NCI-H146 treated with DMSO at 0.1 percent for 48 hours (cell line): ENCODE results near the gene ZBED5.
A peak's percentile ranks its signal among the peaks of the same experiment; 100 is the strongest.

Source experiments
- DNase-seq: peaks from one replicate; lab custom pipeline; 2025; ENCODE audit not compliant: unreplicated experiment; lab: John Stamatoyannopoulos, UW

ZBED5 gene

GRCh38 chr11:10878408-10879214 lies 20.8 kb upstream of the ZBED5 start:
- DNase-seq: no peak

- DNase-seq: no peak
Observed at GRCh38 chr11:10876158-10876557, 18.3 kb upstream of the ZBED5 start.

DNA sequence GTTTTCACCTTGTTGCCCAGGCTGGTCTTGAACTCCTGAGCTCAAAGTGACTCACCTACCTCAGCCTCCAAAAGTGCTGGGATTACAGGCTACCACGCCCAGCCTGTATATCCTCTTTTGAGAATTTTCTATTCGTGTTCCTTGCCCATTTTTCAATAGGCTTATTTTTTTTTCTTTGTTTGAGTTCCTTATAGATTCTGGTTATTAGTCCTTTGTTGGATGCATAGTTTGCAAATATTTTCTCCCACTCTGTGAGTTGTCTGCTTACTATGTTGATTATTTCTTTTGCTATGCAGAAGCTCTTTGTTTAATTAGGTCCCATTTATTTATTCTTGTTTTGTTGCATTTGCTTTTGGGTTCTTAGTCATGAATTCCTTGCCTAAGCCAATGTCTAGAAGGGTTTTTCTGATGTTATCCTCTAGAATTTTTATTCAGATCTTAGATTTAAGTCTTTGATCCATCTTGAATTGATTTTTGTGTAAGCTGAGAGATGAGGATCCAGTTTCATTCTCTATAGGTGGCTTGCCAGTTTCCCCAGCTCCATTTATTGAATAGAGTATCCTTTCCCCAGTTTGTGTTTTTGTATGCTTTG lies 17.7 kb upstream of the ZBED5 start:
- no peak for DNase-seq

GRCh38 chr11:10872097-10872496 lies 14.2 kb upstream of the ZBED5 start:
- DNase-seq: no peak

- DNase-seq: no peak
Observed at GRCh38 chr11:10868352-10868751, 10.5 kb upstream of the ZBED5 start.

- no peak for DNase-seq
Observed at GRCh38 chr11:10866893-10867331, 9.1 kb upstream of the ZBED5 start.

DNA sequence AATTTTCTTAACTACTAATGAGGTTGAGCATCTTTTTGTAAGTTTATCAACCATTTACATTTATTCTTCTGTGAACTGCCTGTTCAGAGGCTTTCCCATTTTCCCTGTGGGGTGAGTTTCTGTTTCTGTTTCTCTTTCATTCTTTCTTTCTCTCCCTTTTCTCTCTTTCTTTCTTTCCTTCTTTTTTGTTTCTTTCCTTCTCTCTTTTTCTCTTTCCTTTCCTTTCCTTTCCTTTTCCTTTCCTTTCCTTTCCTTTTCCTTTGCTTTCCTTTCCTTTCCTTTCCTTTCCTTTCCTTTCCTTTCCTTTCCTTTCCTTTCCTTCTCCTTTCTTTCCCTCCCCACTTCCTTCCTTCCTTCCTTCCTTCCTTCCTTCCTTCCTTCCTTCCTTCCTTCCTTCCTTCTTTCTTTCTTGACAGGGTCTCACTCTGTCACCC lies 8.0 kb upstream of the ZBED5 start:
- no peak for DNase-seq

DNA sequence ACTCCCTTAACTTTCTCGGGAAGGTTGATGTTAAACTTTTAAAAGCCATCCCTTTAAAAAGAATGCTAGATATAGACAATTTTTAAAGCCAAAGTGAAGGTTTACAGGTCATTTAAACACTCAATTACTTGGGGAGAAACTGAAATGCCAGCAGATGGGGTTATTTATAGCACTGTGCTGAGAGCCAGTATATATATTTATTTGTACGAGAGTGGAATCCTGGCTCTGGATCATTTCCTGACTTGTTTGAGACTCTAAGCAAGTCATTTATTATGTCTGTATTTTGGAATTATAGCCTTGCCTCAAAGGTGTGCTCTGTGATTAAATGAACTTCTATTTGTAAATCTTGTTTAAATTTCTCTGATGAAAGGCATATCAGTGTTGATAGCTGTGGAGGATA lies 6.8 kb upstream of the ZBED5 start:
- DNase-seq: no peak

- no peak for DNase-seq
Observed at GRCh38 chr11:10862446-10862845, 4.6 kb upstream of the ZBED5 start.

DNA sequence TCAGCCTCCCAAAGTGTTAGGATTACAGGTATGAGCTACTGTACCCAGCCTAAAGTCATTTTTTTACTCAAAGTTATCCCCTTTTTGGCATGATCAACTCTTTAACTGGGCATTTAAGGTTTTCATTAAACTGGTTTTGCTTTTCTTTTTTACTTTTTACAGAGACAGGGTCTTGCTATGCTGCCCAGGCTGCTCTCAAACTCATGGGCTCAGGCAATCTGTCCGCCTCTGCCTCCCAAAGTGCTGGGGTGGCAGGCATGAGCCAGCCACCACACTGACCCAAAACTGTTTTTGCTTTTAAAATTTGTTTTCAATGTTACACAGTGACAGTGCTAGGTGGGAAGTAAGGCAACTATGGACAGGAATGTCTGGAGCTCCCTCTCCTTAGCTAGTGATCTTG lies 3.9 kb upstream of the ZBED5 start:
- DNase-seq: no peak

DNA sequence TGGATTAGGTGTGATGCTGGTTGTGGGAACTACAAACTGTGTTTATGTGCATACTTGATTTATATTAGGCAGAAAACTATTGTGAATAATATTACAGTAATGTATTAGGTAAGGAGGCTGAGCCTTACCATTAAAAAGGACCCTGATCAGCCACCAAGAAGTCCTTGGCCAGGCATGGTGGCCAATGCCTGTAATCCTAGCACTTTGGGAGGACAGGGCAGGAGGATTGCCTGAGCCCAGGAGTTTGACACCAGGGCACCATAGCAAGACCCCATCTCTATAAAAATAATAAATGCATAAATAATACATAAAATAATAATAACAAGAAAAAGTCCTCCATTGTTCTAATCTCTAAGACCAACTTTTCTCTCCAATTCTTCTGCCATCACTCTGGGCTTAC lies 3.2 kb upstream of the ZBED5 start:
- DNase-seq: no peak

- DNase-seq: peak; percentile 89
Observed at GRCh38 chr11:10858439-10859325, 829 bp upstream of the ZBED5 start.

DNA sequence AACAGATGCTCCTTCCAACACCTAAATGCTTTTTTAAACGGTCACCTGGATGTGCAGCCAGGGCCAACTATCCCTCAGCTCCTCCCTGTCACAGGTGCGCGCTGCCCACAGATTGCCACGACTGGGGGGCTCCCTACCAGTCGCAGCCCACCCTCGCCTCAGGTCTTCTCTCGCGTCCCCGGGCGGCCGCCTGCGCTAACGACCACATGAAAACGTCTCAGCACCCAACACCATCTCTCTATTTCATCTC lies 469 bp downstream of the ZBED5 start:
- no peak for DNase-seq

- DNase-seq: peak; percentile 45
Observed at GRCh38 chr11:10856689-10857458, 979 bp downstream of the ZBED5 start.

GRCh38 chr11:10855295-10855694 lies 2.6 kb downstream of the ZBED5 start:
- DNase-seq: no peak

DNA sequence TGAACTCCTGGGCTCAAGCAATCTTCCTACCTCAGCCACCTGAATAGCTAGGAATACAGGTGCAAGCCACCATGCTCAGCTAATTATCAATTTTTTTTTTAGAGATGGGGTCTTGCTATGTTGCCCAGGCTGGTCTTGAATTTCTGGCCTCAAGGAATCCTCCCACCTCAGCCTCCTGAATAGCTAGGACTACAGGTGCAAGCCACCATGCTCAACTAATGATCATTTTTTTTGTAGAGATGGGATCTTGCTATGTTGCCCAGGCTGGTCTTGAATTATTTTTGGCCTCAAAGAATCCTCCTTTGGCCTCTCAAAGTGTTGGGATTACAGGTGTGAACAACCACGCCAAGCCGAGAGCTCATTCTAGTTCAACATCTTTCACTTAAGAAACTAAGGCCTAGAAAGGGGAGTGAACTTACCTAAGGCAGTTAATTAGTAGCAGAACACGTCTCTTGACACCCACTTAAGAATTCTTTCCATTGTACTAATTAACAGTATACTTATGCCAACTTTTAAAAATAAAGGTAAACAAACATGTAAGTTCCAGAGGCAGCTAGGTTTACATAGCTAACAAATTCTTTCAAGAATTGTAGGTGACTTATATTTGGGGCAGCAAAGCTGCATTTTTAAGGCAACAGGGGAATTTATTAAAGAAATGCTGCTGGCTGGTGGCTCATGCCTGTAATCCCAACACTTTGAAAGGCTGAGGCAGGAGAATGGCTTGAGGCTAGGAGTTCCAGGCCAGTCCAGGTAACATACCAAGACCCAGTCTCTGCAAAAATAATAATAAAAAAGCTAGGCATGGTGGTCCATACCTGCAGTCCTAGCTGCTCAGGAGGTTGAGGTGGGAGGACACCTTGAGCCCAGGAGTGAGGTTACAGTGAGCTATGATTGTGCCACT lies 9.6 kb downstream of the ZBED5 start:
- DNase-seq: no peak

DNA sequence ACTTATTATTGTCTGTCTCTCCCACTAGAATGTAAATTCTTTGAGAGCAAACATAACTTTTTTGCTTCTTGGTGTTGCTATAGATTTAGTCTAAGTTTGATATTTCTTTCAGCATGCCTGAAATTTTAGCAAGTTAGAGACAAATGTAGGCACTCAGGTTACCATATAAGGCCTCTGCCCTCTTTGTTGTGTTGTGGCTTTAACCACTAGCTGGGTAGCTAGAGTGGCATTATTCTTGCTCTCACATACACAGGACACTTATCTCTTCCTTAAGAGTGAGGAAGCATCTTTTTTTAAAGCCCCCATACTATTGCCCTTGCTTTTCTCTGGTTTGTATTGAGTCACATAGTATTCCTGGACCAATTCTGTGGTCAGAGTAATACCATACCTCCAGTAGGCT lies 11.2 kb downstream of the ZBED5 start:
- no peak for DNase-seq

DNA sequence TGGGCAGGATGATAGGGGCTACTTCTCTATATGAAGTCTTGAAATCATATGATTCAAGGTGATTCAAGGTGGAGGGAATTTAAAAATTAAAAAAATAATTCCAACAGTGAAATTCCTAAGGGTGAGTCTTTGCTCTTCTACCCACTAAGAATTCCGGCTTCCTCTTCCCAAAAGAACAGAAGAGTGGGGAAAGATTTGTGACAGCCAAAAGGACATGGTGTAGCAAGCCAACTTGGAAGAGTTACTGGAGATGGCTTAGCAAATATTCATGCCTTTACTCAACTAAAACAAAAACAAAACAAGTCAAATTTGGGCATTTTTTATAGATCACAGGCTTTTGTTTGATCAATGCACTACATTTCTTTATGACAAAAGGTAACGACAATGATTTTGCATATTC lies 12.3 kb downstream of the ZBED5 start:
- DNase-seq: no peak

GRCh38 chr11:10844796-10845195 lies 13.1 kb downstream of the ZBED5 start:
- DNase-seq: no peak

DNA sequence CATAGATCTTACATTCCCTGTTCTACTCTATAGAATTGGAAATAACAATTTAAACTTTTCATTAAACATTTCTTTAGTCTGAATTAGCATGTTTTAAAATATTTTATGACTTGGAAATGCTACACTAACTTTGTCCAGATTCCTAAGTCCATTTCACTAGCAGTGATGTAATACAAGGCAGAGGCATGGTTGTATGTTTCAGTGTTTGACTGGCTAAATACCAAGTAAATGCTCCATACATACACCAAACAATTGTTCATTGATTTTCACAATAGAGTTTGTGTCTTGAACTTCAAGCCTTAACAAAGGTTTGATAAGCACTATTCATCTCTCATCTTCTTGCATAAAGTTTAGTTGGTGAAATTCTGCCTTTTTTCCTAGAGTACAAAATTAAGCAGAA lies 13.5 kb downstream of the ZBED5 start:
- no peak for DNase-seq
